Measurements from ENCODE around the gene FBXO33. TPM values are rescaled to one million over a fixed set of nuclear protein-coding genes. Genes with fewer than 3 reads are reported as not detected.

The FBXO33 gene
- polyA plus RNA-seq, 1 donor from 2014 or later: 32.0 TPM

DNA sequence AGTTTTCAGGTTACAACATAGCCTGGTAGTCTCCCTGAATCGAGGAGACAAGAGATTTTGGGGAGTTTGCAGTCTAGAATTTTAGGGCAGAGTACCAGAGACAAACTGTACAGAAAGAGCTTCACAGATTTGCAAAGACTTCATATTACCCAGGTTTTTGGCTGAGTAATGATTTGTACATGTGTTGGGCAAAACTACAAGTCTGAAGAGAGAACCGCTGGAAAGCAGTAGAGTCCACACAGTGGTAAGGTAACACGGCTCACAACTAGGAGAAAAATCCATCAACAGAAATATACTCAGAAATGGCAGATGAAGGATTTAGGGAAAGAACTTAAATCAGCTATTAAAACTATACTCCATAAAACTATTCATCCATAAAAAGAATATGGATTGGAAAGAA is 25.7 kb downstream of the FBXO33 start:
- no peak overlapping the region for H3K27ac ChIP-seq (ENCODE audit: low read length)
- H4K20me1 ChIP-seq (ENCODE audit: insufficient read depth): no peaks in the 10 kb centered on the region
- no peaks in the 10 kb centered on the region for H3F3A ChIP-seq (ENCODE audit: insufficient read depth, low read length, poor library complexity, severe bottlenecking)
- no peak overlapping the region for H3K4me3 ChIP-seq (ENCODE audit: low read length)
- peaks cover 3% of the 10 kb centered on the region for H3K9me3 ChIP-seq (ENCODE audit: low read length)
- TF ChIP-seq SMC3 (conservative IDR thresholded peaks at IDR 0.05; ENCODE audit: poor library complexity): no peak
- TF ChIP-seq, protein P1, sequence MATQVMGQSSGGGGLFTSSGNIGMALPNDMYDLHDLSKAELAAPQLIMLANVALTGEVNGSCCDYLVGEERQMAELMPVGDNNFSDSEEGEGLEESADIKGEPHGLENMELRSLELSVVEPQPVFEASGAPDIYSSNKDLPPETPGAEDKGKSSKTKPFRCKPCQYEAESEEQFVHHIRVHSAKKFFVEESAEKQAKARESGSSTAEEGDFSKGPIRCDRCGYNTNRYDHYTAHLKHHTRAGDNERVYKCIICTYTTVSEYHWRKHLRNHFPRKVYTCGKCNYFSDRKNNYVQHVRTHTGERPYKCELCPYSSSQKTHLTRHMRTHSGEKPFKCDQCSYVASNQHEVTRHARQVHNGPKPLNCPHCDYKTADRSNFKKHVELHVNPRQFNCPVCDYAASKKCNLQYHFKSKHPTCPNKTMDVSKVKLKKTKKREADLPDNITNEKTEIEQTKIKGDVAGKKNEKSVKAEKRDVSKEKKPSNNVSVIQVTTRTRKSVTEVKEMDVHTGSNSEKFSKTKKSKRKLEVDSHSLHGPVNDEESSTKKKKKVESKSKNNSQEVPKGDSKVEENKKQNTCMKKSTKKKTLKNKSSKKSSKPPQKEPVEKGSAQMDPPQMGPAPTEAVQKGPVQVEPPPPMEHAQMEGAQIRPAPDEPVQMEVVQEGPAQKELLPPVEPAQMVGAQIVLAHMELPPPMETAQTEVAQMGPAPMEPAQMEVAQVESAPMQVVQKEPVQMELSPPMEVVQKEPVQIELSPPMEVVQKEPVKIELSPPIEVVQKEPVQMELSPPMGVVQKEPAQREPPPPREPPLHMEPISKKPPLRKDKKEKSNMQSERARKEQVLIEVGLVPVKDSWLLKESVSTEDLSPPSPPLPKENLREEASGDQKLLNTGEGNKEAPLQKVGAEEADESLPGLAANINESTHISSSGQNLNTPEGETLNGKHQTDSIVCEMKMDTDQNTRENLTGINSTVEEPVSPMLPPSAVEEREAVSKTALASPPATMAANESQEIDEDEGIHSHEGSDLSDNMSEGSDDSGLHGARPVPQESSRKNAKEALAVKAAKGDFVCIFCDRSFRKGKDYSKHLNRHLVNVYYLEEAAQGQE (IDR thresholded peaks at IDR 0.05; ENCODE audit: borderline replicate concordance): no peak
- TF ChIP-seq POLR2AphosphoS5 (IDR thresholded peaks at IDR 0.05): no peak
- no peak for TF ChIP-seq TAF1 (IDR thresholded peaks at IDR 0.05; ENCODE audit: low read depth)
- no peak for TF ChIP-seq RAD21 (conservative IDR thresholded peaks at IDR 0.05)
- TF ChIP-seq, protein P2, sequence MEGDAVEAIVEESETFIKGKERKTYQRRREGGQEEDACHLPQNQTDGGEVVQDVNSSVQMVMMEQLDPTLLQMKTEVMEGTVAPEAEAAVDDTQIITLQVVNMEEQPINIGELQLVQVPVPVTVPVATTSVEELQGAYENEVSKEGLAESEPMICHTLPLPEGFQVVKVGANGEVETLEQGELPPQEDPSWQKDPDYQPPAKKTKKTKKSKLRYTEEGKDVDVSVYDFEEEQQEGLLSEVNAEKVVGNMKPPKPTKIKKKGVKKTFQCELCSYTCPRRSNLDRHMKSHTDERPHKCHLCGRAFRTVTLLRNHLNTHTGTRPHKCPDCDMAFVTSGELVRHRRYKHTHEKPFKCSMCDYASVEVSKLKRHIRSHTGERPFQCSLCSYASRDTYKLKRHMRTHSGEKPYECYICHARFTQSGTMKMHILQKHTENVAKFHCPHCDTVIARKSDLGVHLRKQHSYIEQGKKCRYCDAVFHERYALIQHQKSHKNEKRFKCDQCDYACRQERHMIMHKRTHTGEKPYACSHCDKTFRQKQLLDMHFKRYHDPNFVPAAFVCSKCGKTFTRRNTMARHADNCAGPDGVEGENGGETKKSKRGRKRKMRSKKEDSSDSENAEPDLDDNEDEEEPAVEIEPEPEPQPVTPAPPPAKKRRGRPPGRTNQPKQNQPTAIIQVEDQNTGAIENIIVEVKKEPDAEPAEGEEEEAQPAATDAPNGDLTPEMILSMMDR (IDR thresholded peaks at IDR 0.05; ENCODE audit: poor library complexity, severe bottlenecking): no peak
- no peak overlapping the region for H3K4me2 ChIP-seq (ENCODE audit: low read length)
- H3K27me3 ChIP-seq (ENCODE audit: insufficient read depth, low read depth, low read length): no peaks in the 10 kb centered on the region
- no peaks in the 10 kb centered on the region for H3K36me3 ChIP-seq (ENCODE audit: insufficient read depth, low read length)
- H3K79me2 ChIP-seq (replicated peaks; ENCODE audit: insufficient read depth, low read length): no peaks in the 10 kb centered on the region
- no peaks in the 10 kb centered on the region for H3K9me2 ChIP-seq (ENCODE audit: insufficient read depth, low read length)
- H3K9ac ChIP-seq (ENCODE audit: low read length): no peak overlapping the region
- H2AFZ ChIP-seq (ENCODE audit: low read depth, low read length): no peak overlapping the region

DNA sequence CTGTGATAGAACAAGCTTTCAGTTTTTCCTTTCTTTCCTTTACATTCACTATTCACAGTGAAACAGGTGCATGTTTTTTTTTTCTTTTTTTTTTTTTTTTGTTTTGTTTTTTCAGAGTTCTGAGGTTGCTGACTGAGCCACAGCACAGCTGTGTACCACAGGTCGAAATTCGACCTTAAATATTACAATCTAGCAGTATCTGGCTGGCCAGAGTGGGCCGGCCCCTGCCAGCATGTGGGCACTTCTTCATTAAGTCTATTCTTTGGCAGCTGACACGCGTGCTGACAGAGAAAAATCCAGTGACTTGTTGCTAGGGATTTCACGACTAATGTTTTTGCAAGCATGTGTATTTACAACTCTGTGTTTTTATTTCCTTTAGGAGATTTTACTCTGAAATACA is 33.9 kb downstream of the FBXO33 start:
- Histone ChIP-seq H3K4me2 (ENCODE audit: low read length) (no peak overlapping the region), H3K27me3 (ENCODE audit: insufficient read depth, low read depth, low read length) (no peaks in the 10 kb centered on the region), H3K9me3 (ENCODE audit: low read length) (no peaks in the 10 kb centered on the region), H3K4me3 (ENCODE audit: low read length) (no peak overlapping the region), H3K36me3 (ENCODE audit: insufficient read depth, low read length) (peaks cover 7% of the 10 kb centered on the region), H4K20me1 (ENCODE audit: insufficient read depth) (no peaks in the 10 kb centered on the region), H3K9me2 (ENCODE audit: insufficient read depth, low read length) (no peaks in the 10 kb centered on the region), H3K9ac (ENCODE audit: low read length) (no peak overlapping the region), H2AFZ (ENCODE audit: low read depth, low read length) (no peak overlapping the region), H3F3A (ENCODE audit: insufficient read depth, low read length, poor library complexity, severe bottlenecking) (no peaks in the 10 kb centered on the region), H3K79me2 (replicated peaks; ENCODE audit: insufficient read depth, low read length) (no peaks in the 10 kb centered on the region), H3K27ac (ENCODE audit: low read length) (no peak overlapping the region)
- TF ChIP-seq, protein P1 (IDR thresholded peaks at IDR 0.05; ENCODE audit: borderline replicate concordance): no peak
- no peak for TF ChIP-seq RAD21 (conservative IDR thresholded peaks at IDR 0.05)
